NCI-H2081 (cell line): ENCODE measurements around the gene RSBN1L.
A peak's percentile ranks its signal among the peaks of the same experiment; 100 is the strongest.
"Not testable (repeated sequence)": the region's sequence is repeated elsewhere in the genome, so short reads cannot be mapped to it uniquely, and the experiment has no call there.

Experiments used
- DNase-seq, 2 experiments: peaks; one replicate each; lab custom pipeline; 2025; lab: John Stamatoyannopoulos, UW

RSBN1L gene

GRCh38 chr7:77687747-77688144 lies 8.5 kb upstream of the RSBN1L start:
- DNase-seq, result peak in 1 of 2 experiments; percentile 43

GRCh38 chr7:77690289-77690688 lies 6.0 kb upstream of the RSBN1L start:
- no peak for DNase-seq

- DNase-seq, result no peak
These were observed 4.3 kb upstream of the RSBN1L start for GRCh38 chr7:77691892-77692491.

GRCh38 chr7:77693830-77694583 lies 2.3 kb upstream of the RSBN1L start:
- DNase-seq, result no peak

- DNase-seq, result peak; percentile 51 to 73
These were observed 630 bp downstream of the RSBN1L start for GRCh38 chr7:77696643-77697534.

GRCh38 chr7:77697535-77697831 lies 1.2 kb downstream of the RSBN1L start:
- DNase-seq, result no peak

- no peak for DNase-seq
These were observed 1.9 kb downstream of the RSBN1L start for GRCh38 chr7:77698042-77698625.

GRCh38 chr7:77699056-77699455 lies 2.8 kb downstream of the RSBN1L start:
- DNase-seq, result peak in 1 of 2 experiments; percentile 54

- no peak for DNase-seq
These were observed 6.3 kb downstream of the RSBN1L start for GRCh38 chr7:77702513-77702912.

- DNase-seq, result no peak
These were observed 6.8 kb downstream of the RSBN1L start for GRCh38 chr7:77702968-77703472.

GRCh38 chr7:77703669-77704068 lies 7.4 kb downstream of the RSBN1L start:
- not testable (repeated sequence) for DNase-seq

GRCh38 chr7:77707504-77707992 lies 11.3 kb downstream of the RSBN1L start:
- no peak for DNase-seq

- DNase-seq, result no peak
These were observed 13.8 kb downstream of the RSBN1L start for GRCh38 chr7:77710067-77710466.

- no peak for DNase-seq
These were observed 14.6 kb downstream of the RSBN1L start for GRCh38 chr7:77710861-77711260.

- no peak for DNase-seq
These were observed 17.9 kb downstream of the RSBN1L start for GRCh38 chr7:77714195-77714594.

- DNase-seq, result not testable (repeated sequence)
These were observed 18.7 kb downstream of the RSBN1L start for GRCh38 chr7:77714931-77715330.

- no peak for DNase-seq
These were observed 20.5 kb downstream of the RSBN1L start for GRCh38 chr7:77716804-77717203.

GRCh38 chr7:77717566-77717965 lies 21.3 kb downstream of the RSBN1L start:
- DNase-seq, result not testable (repeated sequence)

- peak in 1 of 2 experiments; percentile 30 for DNase-seq
These were observed 31.3 kb downstream of the RSBN1L start for GRCh38 chr7:77727527-77727926.

- peak; percentile 88 to 93 for DNase-seq
These were observed 31.9 kb downstream of the RSBN1L start for GRCh38 chr7:77727936-77728701.
